Activated effector memory CD4-positive, alpha-beta T cell treated with anti-CD3 and anti-CD28 coated beads, Interleukin-2, amount 50 U/mL, for 16 hours (primary cell): ENCODE data around the gene CCDC187.

Experiments used
- DNase-seq: peaks from one replicate; pipeline ENCODE4 v3.0.0-alpha.2; 2020

CCDC187 gene

GRCh38 chr9:136265561-136266355 is 38.1 kb downstream of the CCDC187 start:
- no peak for DNase-seq

- DNase-seq = no peak
Measured at GRCh38 chr9:136264441-136265405, 39.2 kb downstream of the CCDC187 start.

DNA sequence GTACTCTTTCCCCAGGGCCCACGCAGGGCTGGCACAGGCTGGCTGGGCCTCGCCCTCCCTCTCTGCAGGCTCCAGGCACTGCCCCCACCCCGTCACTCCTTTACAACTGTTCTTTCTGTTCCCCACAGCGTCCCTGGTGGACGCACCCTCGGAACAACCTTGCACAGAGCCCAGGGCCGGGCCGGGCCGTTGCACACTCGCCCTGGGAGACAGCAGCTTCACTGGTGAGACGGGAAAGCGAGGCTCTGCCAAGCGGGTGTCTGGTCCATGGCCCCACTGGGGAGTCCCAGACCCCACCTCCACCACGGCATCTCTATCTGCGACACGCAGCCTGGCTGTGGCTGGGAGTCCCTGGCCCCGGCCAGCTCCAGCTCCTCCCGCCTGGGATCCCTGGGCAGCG is 39.9 kb downstream of the CCDC187 start:
- DNase-seq = no peak

- no peak for DNase-seq
Measured at GRCh38 chr9:136262671-136263178, 41.2 kb downstream of the CCDC187 start.

- no peak for DNase-seq
Measured at GRCh38 chr9:136261686-136262430, 42.0 kb downstream of the CCDC187 start.

GRCh38 chr9:136260936-136261472 is 42.9 kb downstream of the CCDC187 start:
- no peak for DNase-seq

DNA sequence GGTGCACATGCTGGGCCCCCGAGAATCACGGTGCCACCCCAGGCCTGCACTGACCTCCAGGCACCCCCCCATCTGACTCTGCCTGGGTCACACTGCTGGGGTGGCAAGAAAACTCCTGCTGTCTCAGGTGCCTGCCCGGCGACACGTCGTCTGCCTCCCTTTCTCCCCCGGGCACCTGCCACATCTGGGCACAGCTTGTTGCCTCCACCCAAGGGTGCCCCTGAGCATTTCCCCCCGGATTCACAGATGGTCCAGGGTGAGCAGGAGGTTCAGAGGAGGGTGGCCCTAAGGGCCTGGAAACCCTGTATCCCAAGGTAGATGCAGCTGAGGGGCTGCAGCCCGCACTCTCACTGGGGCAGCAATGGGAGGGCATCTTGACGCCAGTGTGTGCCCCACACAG is 43.4 kb downstream of the CCDC187 start:
- DNase-seq = no peak

GRCh38 chr9:136259836-136260235 is 44.1 kb downstream of the CCDC187 start:
- no peak for DNase-seq

DNA sequence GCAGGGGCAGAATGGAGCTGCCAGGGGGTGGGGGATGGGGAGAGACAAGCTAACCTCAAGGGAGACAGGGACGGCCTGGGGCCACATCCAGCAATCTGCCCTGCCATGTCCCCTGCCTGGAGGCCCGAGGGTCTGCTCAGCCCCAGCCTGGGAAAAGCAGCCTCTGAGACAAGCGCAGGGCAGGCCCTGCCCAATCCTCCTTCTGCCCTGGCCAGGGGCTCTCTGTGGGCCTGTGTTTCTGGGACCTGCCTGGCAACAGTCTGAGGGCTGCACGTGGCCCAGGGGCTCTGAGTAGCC is 44.4 kb downstream of the CCDC187 start:
- DNase-seq = no peak

GRCh38 chr9:136258786-136259516 is 44.9 kb downstream of the CCDC187 start:
- DNase-seq = no peak

- DNase-seq = no peak
Measured at GRCh38 chr9:136258299-136258625, 45.6 kb downstream of the CCDC187 start.

DNA sequence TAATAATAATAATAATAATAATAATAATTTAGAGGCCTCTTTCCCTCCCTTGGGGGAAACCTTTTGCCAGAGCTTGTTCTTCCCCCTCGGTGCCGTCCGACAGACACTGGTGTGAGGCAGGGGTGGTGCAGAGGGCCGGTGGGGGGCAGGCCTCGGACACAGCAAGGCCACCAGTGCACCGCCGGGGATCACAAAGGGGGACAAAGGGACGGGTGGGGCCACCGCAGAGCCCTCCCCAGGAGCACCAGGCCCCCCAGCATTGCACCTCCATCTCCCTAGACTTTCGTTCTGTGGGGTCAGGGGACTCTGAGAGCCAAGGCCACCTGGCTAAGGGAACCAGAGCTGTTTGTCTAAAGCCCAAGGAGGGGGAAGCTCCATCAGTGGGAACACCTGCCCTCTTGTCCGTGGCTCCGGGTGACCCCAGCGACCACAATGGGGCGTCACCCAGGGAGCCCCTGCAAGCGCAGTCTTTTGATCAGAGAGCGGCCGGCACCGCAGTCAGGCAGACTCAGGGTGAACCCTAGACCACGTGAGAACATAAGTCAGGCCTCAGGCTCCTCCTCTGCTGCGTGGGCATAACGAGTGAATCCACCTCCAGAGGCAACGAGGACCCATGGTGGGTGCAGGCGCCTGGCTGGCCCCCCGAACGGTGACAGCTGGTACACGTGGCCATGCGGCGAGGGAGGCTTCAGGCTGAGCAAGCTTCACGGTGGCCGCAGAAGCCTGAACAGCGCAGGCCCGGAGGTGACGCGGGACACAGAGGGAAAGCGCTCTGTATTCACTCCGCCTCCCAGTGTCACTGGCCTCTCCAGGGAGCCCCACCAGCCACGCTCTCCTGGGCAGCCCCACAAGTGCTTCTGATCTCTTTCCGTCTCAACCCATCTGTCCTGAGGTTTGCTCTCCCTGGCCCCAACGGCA is 46.3 kb downstream of the CCDC187 start:
- DNase-seq = no peak

GRCh38 chr9:136255896-136256890 is 47.7 kb downstream of the CCDC187 start:
- no peak for DNase-seq

DNA sequence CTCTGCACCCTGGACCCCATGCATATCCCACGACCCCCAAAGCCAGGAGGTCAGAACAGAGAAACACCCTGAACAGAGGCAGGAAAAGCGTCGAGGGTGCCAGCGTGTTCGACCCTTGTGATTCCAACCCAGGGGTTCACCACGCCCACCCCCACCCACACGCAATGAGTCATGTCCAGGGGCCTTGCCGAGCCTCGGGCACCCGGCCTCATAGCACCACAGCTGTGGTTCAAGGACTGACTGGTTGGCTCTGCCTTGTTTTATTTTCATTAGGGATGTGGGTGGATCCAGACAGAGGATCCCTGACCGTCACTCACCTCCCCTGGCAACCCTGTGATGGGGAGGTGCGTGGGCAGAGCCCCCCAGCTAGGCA is 48.7 kb downstream of the CCDC187 start:
- no peak for DNase-seq

- no peak for DNase-seq
Measured at GRCh38 chr9:136254381-136255165, 49.3 kb downstream of the CCDC187 start.

- DNase-seq = no peak
Measured at GRCh38 chr9:136253246-136254130, 50.4 kb downstream of the CCDC187 start.

DNA sequence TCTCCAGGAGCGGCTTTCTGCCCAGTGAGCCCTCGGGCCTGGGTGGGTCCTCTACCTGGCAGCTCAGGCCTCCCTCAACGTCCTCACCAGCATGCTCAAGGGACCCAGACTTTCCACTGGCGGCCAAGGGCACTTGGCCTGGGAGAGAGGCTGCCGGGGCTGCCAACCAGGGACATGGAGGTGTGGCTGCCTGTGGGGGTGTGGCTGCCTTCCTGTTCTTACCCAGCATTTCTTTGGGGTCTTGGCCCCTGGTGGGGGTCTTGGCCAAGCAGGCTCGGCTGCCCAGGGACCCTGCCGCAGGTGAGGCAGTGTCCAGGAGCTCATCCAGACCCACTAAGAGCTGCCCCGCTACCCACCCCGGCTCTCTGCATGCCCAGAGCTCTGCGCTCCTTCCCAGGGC is 51.0 kb downstream of the CCDC187 start:
- DNase-seq = no peak

DNA sequence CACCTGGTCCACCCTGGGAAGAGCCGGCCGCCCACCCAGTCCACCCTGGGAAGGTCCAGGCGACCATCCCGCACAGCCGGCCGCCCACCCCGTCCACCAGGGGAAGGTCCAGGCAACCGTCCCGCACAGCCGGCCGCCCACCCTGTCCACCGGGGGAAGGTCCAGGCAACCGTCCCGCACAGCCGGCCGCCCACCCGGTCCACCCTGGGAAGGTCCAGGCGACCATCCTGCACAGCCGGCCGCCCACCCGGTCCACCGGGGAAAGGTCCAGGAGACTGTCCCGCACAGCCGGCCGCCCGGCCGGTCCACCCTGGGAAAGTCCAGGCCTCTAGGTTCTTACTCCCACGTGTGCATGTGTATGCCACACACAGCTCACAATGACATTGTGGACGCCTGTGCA is 51.6 kb downstream of the CCDC187 start:
- no peak for DNase-seq
